SK-N-MC (cell line): ENCODE data around the gene JUP.

Experiments
- DNase-seq: peaks from one replicate; pipeline ENCODE4 v3.0.0-alpha.2; 2011; ENCODE audit warnings: low read depth, low spot score
- H3K27ac ChIP-seq: fragments of 200-600 bp; sonication (generic); 2 replicates; pipeline ENCODE4 v1.5.1; 2016; ENCODE audit warnings: mixed run types
- H3K36me3 ChIP-seq: fragments of 200-600 bp; sonication (generic); 2 replicates; pipeline ENCODE4 v1.6.1; 2017; ENCODE audit warnings: antibody characterized with exemption, low read length, mixed read lengths; ENCODE audit not compliant: insufficient read depth
- H3K4me3 ChIP-seq: fragments of 200-600 bp; sonication (generic); 2 replicates; pipeline ENCODE4 v1.5.1; 2016
- H3K9ac ChIP-seq: fragments of 200-600 bp; sonication (generic); 2 replicates; pipeline ENCODE4 v1.8.0; 2017; ENCODE audit warnings: mixed run types, mixed read lengths; ENCODE audit not compliant: insufficient read length
- H3K9me3 ChIP-seq: fragments of 200-600 bp; sonication (generic); 2 replicates; pipeline ENCODE4 v1.6.1; 2017; ENCODE audit warnings: low read depth, mild to moderate bottlenecking, antibody characterized with exemption, low read length, moderate library complexity, mixed read lengths
- EZH2 ChIP-seq: fragments of 200-600 bp; sonication (generic); IDR thresholded peaks from one replicate; pipeline ENCODE4 v1.6.1; 2017; ENCODE audit warnings: antibody characterized with exemption
- FOXP2 ChIP-seq: optimal IDR thresholded peaks from 2 replicates; pipeline ENCODE3; 2011; ENCODE audit warnings: mild to moderate bottlenecking, moderate library complexity; ENCODE audit not compliant: insufficient read depth; ENCODE audit errors: extremely low read length, control extremely low read depth
- POLR2AphosphoS5 ChIP-seq: IDR thresholded peaks from 2 replicates; pipeline ENCODE4 v1.6.1; 2012; ENCODE audit warnings: mild to moderate bottlenecking, low read depth, low read length, borderline replicate concordance

The JUP gene

GRCh38 chr17:41717408-41718286 lies 68.9 kb downstream of the JUP start:
- TF ChIP-seq POLR2AphosphoS5 (no peak), FOXP2 (peak; percentile 27), EZH2 (no peak)
- Histone ChIP-seq H3K27ac (peak overlapping the region; percentile 65; the same call in 1 of the 2 replicates), H3K9ac (no peak overlapping the region), H3K9me3 (no peaks in the 10 kb centered on the region), H3K36me3 (no peaks in the 10 kb centered on the region), H3K4me3 (peak overlapping the region; percentile 38; the same call in 1 of the 2 replicates)
- DNase-seq: no peak

GRCh38 chr17:41711669-41712400 lies 74.7 kb downstream of the JUP start, which contains the start of gene GAST:
GAST (plus strand) TSS chr17:41712331; CDS start chr17:41715437, 3,106 bp downstream.
- Histone ChIP-seq H3K9ac (no peak within 1 kb of the TSS), H3K27ac (no peak within 1 kb of the TSS), H3K36me3 (no peaks in the 10 kb centered on the region), H3K4me3 (no peak within 1 kb of the TSS), H3K9me3 (no peaks in the 10 kb centered on the region)
- DNase-seq: no peak
- TF ChIP-seq POLR2AphosphoS5 (no peak), FOXP2 (no peak), EZH2 (no peak)

GRCh38 chr17:41710472-41711090 lies 75.9 kb downstream of the JUP start:
- no peak overlapping the region for H3K9ac ChIP-seq
- H3K4me3 ChIP-seq: no peak overlapping the region
- no peaks in the 10 kb centered on the region for H3K9me3 ChIP-seq
- TF ChIP-seq FOXP2 (no peak), POLR2AphosphoS5 (no peak), EZH2 (no peak)
- H3K36me3 ChIP-seq: no peaks in the 10 kb centered on the region
- no peak overlapping the region for H3K27ac ChIP-seq
- DNase-seq: no peak

GRCh38 chr17:41707803-41708669 lies 78.5 kb downstream of the JUP start:
- TF ChIP-seq EZH2 (no peak), FOXP2 (no peak), POLR2AphosphoS5 (no peak)
- Histone ChIP-seq H3K36me3 (no peaks in the 10 kb centered on the region), H3K4me3 (no peak overlapping the region), H3K9ac (no peak overlapping the region), H3K27ac (no peak overlapping the region), H3K9me3 (no peaks in the 10 kb centered on the region)
- no peak for DNase-seq

- TF ChIP-seq EZH2 (no peak), FOXP2 (no peak), POLR2AphosphoS5 (no peak)
These were observed 81.1 kb downstream of the JUP start for GRCh38 chr17:41705271-41705991.

More at GRCh38 chr17:41705271-41705991, 81.1 kb downstream of the JUP start:
- H3K9ac ChIP-seq: no peak overlapping the region
- no peak for DNase-seq
- no peaks in the 10 kb centered on the region for H3K36me3 ChIP-seq
- no peaks in the 10 kb centered on the region for H3K9me3 ChIP-seq
- no peak overlapping the region for H3K4me3 ChIP-seq
- no peak overlapping the region for H3K27ac ChIP-seq
